HCT116 (cell line): Measurements from ENCODE around the gene POLN. TPM values are rescaled to one million over a fixed set of nuclear protein-coding genes. Genes with fewer than 3 reads are reported as not detected.

Source experiments
- ATAC-seq: fragments of 200-7000 bp; cut with Tn5 transposase; 2 replicates; pipeline ENCODE4 v1.9.1; 2020; ENCODE audit warnings: mild to moderate bottlenecking, moderate library complexity
- BruUV-seq: library from RNA; stranded (reverse); fragments of 400-500 nt; replicated peaks from 2 replicates; lab custom pipeline; 2021; lab: Mats Ljungman, UMichigan
- CTCF ChIA-PET: fragments of 300-600 bp; sonication (Branson Sonifier 250); formaldehyde crosslinking; loops from one replicate; lab custom pipeline; 2021; ENCODE audit warnings: antibody characterized with exemption; lab: Charles Lee
- POLR2A ChIA-PET: fragments of 300-600, 350-600 bp; sonication (Branson Sonifier 250); formaldehyde crosslinking; loops from one replicate; lab custom pipeline; 2021; ENCODE audit warnings: antibody characterized with exemption; lab: Charles Lee
- RAD21 ChIA-PET, 2 experiments: fragments of 300-600 bp; sonication (Branson Sonifier 250); formaldehyde crosslinking; loops; one replicate each; lab custom pipeline; 2023; ENCODE audit warnings: low total read pairs in 2 of 2; ENCODE audit not compliant: uncharacterized antibody in 2 of 2, unreplicated experiment in 2 of 2, low non-redundant PET in 1 of 2; lab: Charles Lee
- DNase-seq: peaks from one replicate; pipeline ENCODE4 v3.0.0-alpha.2; 2010; ENCODE audit warnings: low read depth, low spot score
- H2AFZ ChIP-seq: fragments of 200-600 bp; shearing (Covaris generic), sonication (generic); 2 replicates; pipeline ENCODE4 v1.6.1; 2017; ENCODE audit warnings: low read depth, mixed run types, mixed read lengths, antibody characterized with exemption, low read length; ENCODE audit not compliant: poor library complexity, severe bottlenecking
- H3K27ac ChIP-seq: 2 replicates; pipeline ENCODE4 v1.5.1; 2012; ENCODE audit warnings: low read depth, low read length
- H3K27me3 ChIP-seq: fragments of 200-600 bp; sonication (generic); 2 replicates; pipeline ENCODE4 v1.6.1; 2016; ENCODE audit warnings: mixed run types, low read length, mixed read lengths; ENCODE audit not compliant: insufficient read depth
- H3K36me3 ChIP-seq, 2 experiments: fragments of 200-500 bp in 1 of 2; fragments of 200-600 bp in 1 of 2; sonication (Bioruptor generic) in 1 of 2; sonication (generic) in 1 of 2; 2 replicates each; pipeline versions ENCODE4 v1.5.1 to v1.6.1; 2014 to 2016; ENCODE audit warnings: low read length in 2 of 2, inconsistent platforms in 1 of 2, mixed read lengths in 1 of 2, mixed run types in 1 of 2; ENCODE audit not compliant: insufficient read depth in 2 of 2, control insufficient read depth in 1 of 2
- H3K4me1 ChIP-seq, 2 experiments: fragments of 200-600 bp in 1 of 2; sonication (generic) in 1 of 2; 2 replicates each; pipeline versions ENCODE4 v1.5.1 to v1.6.1; 2012 to 2017; ENCODE audit warnings: low read length in 2 of 2, inconsistent platforms in 1 of 2, mild to moderate bottlenecking in 1 of 2, mixed read lengths in 1 of 2, mixed run types in 1 of 2, moderate library complexity in 1 of 2; ENCODE audit not compliant: insufficient read depth in 2 of 2, control insufficient read depth in 1 of 2
- H3K4me2 ChIP-seq: fragments of 200-600 bp; sonication (generic); 2 replicates; pipeline ENCODE4 v1.6.1; 2017; ENCODE audit warnings: mixed run types, low read length, mixed read lengths
- H3K4me3 ChIP-seq, 2 experiments: fragments of 200-600 bp in 1 of 2; sonication (generic) in 1 of 2; replicated peaks in 1 of 2; 2 replicates each; pipeline ENCODE4 v1.5.1; 2011 to 2016; ENCODE audit warnings: low read length in 2 of 2, control low read depth in 1 of 2, low read depth in 1 of 2, mild to moderate bottlenecking in 1 of 2, mixed read lengths in 1 of 2, mixed run types in 1 of 2
- H3K79me2 ChIP-seq: fragments of 200-600 bp; sonication (generic); 2 replicates; pipeline ENCODE4 v1.6.1; 2017; ENCODE audit warnings: mild to moderate bottlenecking, mixed run types, low read length, moderate library complexity, mixed read lengths; ENCODE audit not compliant: insufficient read depth
- H3K9ac ChIP-seq: fragments of 200-600 bp; sonication (generic); 2 replicates; pipeline ENCODE4 v1.6.1; 2016; ENCODE audit warnings: low read length, mixed read lengths
- H3K9me2 ChIP-seq: fragments of 200-600 bp; sonication (generic), shearing (Covaris generic); 2 replicates; pipeline ENCODE4 v1.6.1; 2017; ENCODE audit warnings: mixed run types, mild to moderate bottlenecking, moderate library complexity; ENCODE audit not compliant: insufficient read depth
- H3K9me3 ChIP-seq, 2 experiments: fragments of 200-500 bp in 1 of 2; fragments of 200-600 bp in 1 of 2; sonication (Bioruptor generic) in 1 of 2; sonication (generic) in 1 of 2; 2 replicates each; pipeline ENCODE4 v1.6.1; 2014 to 2017; ENCODE audit warnings: low read length in 2 of 2, mixed read lengths in 2 of 2, inconsistent platforms in 1 of 2, low read depth in 1 of 2, mild to moderate bottlenecking in 1 of 2, mixed run types in 1 of 2, moderate library complexity in 1 of 2; ENCODE audit not compliant: control insufficient read depth in 1 of 2, insufficient read depth in 1 of 2
- H4K20me1 ChIP-seq: fragments of 200-600 bp; sonication (generic), shearing (Covaris generic); 2 replicates; pipeline ENCODE4 v1.6.1; 2017; ENCODE audit warnings: mixed run types, mild to moderate bottlenecking, moderate library complexity; ENCODE audit not compliant: insufficient read depth
- CEBPB ChIP-seq: IDR thresholded peaks from 2 replicates; pipeline ENCODE4 v1.6.1; 2012; ENCODE audit warnings: low read depth
- EGR1 ChIP-seq: IDR thresholded peaks from 2 replicates; pipeline ENCODE4 v1.6.1; 2012; ENCODE audit warnings: low read depth
- ELF1 ChIP-seq: IDR thresholded peaks from 2 replicates; pipeline ENCODE4 v1.6.1; 2012; ENCODE audit warnings: low read depth, borderline replicate concordance
- EZH2 ChIP-seq: fragments of 200-600 bp; sonication (generic); IDR thresholded peaks from 2 replicates; pipeline ENCODE4 v1.6.1; 2017; ENCODE audit warnings: antibody characterized with exemption, mixed run types
- EZH2phosphoT487 ChIP-seq: fragments of 200-600 bp; IDR thresholded peaks from 2 replicates; pipeline ENCODE4 v1.6.1; 2018; ENCODE audit warnings: antibody characterized with exemption, borderline replicate concordance
- FOSL1 ChIP-seq: IDR thresholded peaks from 2 replicates; pipeline ENCODE4 v1.6.1; 2012; ENCODE audit warnings: low read depth
- JUND ChIP-seq: IDR thresholded peaks from 2 replicates; pipeline ENCODE4 v1.6.1; 2012
- POLR2AphosphoS5 ChIP-seq: IDR thresholded peaks from 2 replicates; pipeline ENCODE4 v1.6.1; 2011; ENCODE audit warnings: mild to moderate bottlenecking, low read depth, low read length, moderate library complexity
- SIN3A ChIP-seq: IDR thresholded peaks from 2 replicates; pipeline ENCODE4 v1.6.1; 2012; ENCODE audit warnings: low read depth
- TCF7L2 ChIP-seq: IDR thresholded peaks from 2 replicates; pipeline ENCODE4 v1.7.0; 2011; ENCODE audit warnings: borderline replicate concordance, inconsistent platforms; ENCODE audit not compliant: insufficient read depth, insufficient read length; ENCODE audit errors: extremely low read depth
- YY1 ChIP-seq: IDR thresholded peaks from 2 replicates; pipeline ENCODE4 v1.6.1; 2011; ENCODE audit warnings: low read length, low read depth, moderate library complexity, mild to moderate bottlenecking; ENCODE audit not compliant: insufficient replicate concordance; ENCODE audit errors: extremely low read depth
- ZFX ChIP-seq: fragments of 450-650 bp; IDR thresholded peaks from 2 replicates; pipeline ENCODE4 v1.6.1; 2017
- ZNF274 ChIP-seq: fragments of 200-500 bp; sonication (Bioruptor generic); IDR thresholded peaks from 2 replicates; pipeline ENCODE4 v1.6.1; 2014; ENCODE audit warnings: mild to moderate bottlenecking, low read depth, low read length, inconsistent platforms
- intact Hi-C: fragments of 100-400 bp; cut with micrococcal nuclease; formaldehyde crosslinking; loops from 2 replicates; pipeline ENCODE4 v1.10.0; 2022
- total RNA-seq: library from RNA; stranded (reverse); gene quantifications from one replicate; pipeline ENCODE4 v1.2.1, GENCODE V29; 2021; ENCODE audit not compliant: unreplicated experiment
- TF ChIP-seq, protein P1 (sequence below), 3 experiments: fragments of 200-600 bp in 1 of 3; sonication (generic) in 1 of 3; IDR thresholded peaks in 2 of 3; conservative IDR thresholded peaks in 1 of 3; 2 replicates each; pipeline ENCODE4 v1.5.1; 2012 to 2017; ENCODE audit warnings: low read depth in 2 of 3, low read length in 2 of 3, antibody characterized with exemption in 1 of 3, borderline replicate concordance in 1 of 3, control low read depth in 1 of 3, mild to moderate bottlenecking in 1 of 3, mixed read lengths in 1 of 3, mixed run types in 1 of 3, moderate library complexity in 1 of 3; ENCODE audit not compliant: insufficient read depth in 1 of 3
- TF ChIP-seq, protein P2 (sequence below): IDR thresholded peaks from 2 replicates; pipeline ENCODE4 v1.6.1; 2012; ENCODE audit warnings: low read depth
- TF ChIP-seq, protein P3 (sequence below): IDR thresholded peaks from 2 replicates; pipeline ENCODE4 v1.6.1; 2011; ENCODE audit warnings: mild to moderate bottlenecking, low read length, moderate library complexity; ENCODE audit not compliant: insufficient replicate concordance; ENCODE audit errors: extremely low read depth
- TF ChIP-seq, protein P4 (sequence below): IDR thresholded peaks from 2 replicates; pipeline ENCODE4 v1.6.1; 2012

POLN gene
- total RNA-seq, 1 experiment from 2014 or later: 3.1 TPM

DNA sequence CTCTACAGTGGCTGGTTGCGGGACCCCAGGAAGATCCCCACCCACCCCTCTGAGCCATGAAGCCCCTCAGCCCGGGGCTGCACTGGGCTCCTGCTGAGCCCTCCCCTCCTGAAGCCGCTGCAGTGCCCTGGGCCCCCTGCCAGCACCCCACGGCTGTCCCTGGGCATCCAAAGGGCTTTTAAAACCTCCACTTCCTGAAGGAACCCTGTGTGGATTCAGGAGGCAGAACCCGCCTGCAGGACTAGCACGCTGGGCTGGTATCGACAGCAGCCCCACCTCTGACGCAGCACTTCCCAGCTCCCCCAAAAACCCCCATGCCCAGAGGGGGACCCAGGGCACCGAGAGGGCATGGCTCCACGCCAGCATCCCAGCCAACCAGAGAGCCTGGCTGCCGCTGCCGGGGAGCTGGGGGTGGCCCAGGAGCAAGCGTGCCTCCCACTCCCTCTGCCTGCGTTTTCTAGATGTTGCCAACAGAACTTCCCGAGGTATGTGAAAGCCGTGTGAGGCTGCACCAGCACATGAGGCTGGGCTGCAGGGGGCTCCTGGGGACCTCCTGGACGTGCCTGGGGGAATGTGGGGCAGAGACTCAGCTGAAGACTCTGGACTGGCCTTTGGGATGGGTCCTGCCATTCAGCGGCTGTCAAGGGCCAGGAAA is 13.7 kb upstream of the POLN start:
- no peaks in the 10 kb centered on the region for H3K9me3 ChIP-seq
- H3K79me2 ChIP-seq: no peaks in the 10 kb centered on the region
- no peak overlapping the region for H3K27ac ChIP-seq
- no peak overlapping the region for H3K4me2 ChIP-seq
- TF ChIP-seq TCF7L2 (no peak), EZH2 (no peak), YY1 (no peak), JUND (no peak), EGR1 (no peak), SIN3A (no peak), POLR2AphosphoS5 (no peak), FOSL1 (no peak), ZNF274 (no peak), ELF1 (no peak), ZFX (no peak), EZH2phosphoT487 (no peak), CEBPB (no peak)
- TF ChIP-seq, protein P1, sequence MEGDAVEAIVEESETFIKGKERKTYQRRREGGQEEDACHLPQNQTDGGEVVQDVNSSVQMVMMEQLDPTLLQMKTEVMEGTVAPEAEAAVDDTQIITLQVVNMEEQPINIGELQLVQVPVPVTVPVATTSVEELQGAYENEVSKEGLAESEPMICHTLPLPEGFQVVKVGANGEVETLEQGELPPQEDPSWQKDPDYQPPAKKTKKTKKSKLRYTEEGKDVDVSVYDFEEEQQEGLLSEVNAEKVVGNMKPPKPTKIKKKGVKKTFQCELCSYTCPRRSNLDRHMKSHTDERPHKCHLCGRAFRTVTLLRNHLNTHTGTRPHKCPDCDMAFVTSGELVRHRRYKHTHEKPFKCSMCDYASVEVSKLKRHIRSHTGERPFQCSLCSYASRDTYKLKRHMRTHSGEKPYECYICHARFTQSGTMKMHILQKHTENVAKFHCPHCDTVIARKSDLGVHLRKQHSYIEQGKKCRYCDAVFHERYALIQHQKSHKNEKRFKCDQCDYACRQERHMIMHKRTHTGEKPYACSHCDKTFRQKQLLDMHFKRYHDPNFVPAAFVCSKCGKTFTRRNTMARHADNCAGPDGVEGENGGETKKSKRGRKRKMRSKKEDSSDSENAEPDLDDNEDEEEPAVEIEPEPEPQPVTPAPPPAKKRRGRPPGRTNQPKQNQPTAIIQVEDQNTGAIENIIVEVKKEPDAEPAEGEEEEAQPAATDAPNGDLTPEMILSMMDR (IDR thresholded peaks at IDR 0.05 in 2 of 3, conservative IDR thresholded peaks at IDR 0.05 in 1 of 3; ENCODE audit: borderline replicate concordance in 1 of 3, insufficient read depth in 1 of 3, low read depth in 2 of 3, low read length in 2 of 3): no peak
- TF ChIP-seq, protein P2, sequence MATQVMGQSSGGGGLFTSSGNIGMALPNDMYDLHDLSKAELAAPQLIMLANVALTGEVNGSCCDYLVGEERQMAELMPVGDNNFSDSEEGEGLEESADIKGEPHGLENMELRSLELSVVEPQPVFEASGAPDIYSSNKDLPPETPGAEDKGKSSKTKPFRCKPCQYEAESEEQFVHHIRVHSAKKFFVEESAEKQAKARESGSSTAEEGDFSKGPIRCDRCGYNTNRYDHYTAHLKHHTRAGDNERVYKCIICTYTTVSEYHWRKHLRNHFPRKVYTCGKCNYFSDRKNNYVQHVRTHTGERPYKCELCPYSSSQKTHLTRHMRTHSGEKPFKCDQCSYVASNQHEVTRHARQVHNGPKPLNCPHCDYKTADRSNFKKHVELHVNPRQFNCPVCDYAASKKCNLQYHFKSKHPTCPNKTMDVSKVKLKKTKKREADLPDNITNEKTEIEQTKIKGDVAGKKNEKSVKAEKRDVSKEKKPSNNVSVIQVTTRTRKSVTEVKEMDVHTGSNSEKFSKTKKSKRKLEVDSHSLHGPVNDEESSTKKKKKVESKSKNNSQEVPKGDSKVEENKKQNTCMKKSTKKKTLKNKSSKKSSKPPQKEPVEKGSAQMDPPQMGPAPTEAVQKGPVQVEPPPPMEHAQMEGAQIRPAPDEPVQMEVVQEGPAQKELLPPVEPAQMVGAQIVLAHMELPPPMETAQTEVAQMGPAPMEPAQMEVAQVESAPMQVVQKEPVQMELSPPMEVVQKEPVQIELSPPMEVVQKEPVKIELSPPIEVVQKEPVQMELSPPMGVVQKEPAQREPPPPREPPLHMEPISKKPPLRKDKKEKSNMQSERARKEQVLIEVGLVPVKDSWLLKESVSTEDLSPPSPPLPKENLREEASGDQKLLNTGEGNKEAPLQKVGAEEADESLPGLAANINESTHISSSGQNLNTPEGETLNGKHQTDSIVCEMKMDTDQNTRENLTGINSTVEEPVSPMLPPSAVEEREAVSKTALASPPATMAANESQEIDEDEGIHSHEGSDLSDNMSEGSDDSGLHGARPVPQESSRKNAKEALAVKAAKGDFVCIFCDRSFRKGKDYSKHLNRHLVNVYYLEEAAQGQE: no peak
- TF ChIP-seq, protein P3, sequence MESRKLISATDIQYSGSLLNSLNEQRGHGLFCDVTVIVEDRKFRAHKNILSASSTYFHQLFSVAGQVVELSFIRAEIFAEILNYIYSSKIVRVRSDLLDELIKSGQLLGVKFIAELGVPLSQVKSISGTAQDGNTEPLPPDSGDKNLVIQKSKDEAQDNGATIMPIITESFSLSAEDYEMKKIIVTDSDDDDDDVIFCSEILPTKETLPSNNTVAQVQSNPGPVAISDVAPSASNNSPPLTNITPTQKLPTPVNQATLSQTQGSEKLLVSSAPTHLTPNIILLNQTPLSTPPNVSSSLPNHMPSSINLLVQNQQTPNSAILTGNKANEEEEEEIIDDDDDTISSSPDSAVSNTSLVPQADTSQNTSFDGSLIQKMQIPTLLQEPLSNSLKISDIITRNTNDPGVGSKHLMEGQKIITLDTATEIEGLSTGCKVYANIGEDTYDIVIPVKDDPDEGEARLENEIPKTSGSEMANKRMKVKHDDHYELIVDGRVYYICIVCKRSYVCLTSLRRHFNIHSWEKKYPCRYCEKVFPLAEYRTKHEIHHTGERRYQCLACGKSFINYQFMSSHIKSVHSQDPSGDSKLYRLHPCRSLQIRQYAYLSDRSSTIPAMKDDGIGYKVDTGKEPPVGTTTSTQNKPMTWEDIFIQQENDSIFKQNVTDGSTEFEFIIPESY: no peak
- TF ChIP-seq, protein P4, sequence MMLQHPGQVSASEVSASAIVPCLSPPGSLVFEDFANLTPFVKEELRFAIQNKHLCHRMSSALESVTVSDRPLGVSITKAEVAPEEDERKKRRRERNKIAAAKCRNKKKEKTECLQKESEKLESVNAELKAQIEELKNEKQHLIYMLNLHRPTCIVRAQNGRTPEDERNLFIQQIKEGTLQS: no peak
- H3K4me1 ChIP-seq: peaks cover 3 to 5% of the 10 kb centered on the region in 2 experiments; a peak in 2 of 4 replicates
- intact Hi-C loops: no loop called here
- CTCF ChIA-PET: no interaction called here
- DNase-seq: no peak
- no peak overlapping the region for H3K9ac ChIP-seq
- H3K9me2 ChIP-seq: no peaks in the 10 kb centered on the region
- POLR2A ChIA-PET: no interaction called here
- no TSS peak for BruUV-seq
- RAD21 ChIA-PET: no interaction called here
- H3K4me3 ChIP-seq: no peak overlapping the region
- H3K27me3 ChIP-seq: no peaks in the 10 kb centered on the region
- no peak overlapping the region for H2AFZ ChIP-seq
- no peak for ATAC-seq
- no peaks in the 10 kb centered on the region for H4K20me1 ChIP-seq
- H3K36me3 ChIP-seq: no peaks in the 10 kb centered on the region
